DOHH2 (cell line): ENCODE results near the gene ENDOD1.

ENCODE experiments used
- CTCF ChIP-seq: fragments of 200-600 bp; sonication (generic); IDR thresholded peaks from one replicate; pipeline ENCODE4 v1.5.1; 2014; ENCODE audit warnings: antibody characterized with exemption, mild to moderate bottlenecking, low read depth, low read length; ENCODE audit not compliant: poor library complexity, severe bottlenecking
- EZH2phosphoT487 ChIP-seq: fragments of 200-600 bp; sonication (generic); IDR thresholded peaks from 2 replicates; pipeline ENCODE4 v1.6.1; 2017; ENCODE audit warnings: borderline replicate concordance, mild to moderate bottlenecking, antibody characterized with exemption, low read length, moderate library complexity, mixed read lengths

GRCh38 chr11:95042239-95042638 lies 47.4 kb upstream of the ENDOD1 start:
- TF ChIP-seq CTCF (no peak), EZH2phosphoT487 (no peak)
